Neural crest cell (in vitro differentiated cells): ENCODE data around the gene CCNY. TPM values are rescaled to one million over a fixed set of nuclear protein-coding genes. Genes with fewer than 3 reads are reported as not detected.

Source experiments
- DNase-seq: peaks from one replicate; pipeline ENCODE4 v3.0.0; 2021; ENCODE audit warnings: low read depth, mixed read lengths, low spot score
- H3K27ac Mint-ChIP-seq: one replicate; pipeline ENCODE4 v1.8.0; 2021; ENCODE audit warnings: mild to moderate bottlenecking, mixed read lengths; ENCODE audit not compliant: unreplicated experiment
- H3K27me3 Mint-ChIP-seq: 2 replicates; pipeline ENCODE4 v1.8.0; 2021; ENCODE audit warnings: low read depth, mild to moderate bottlenecking, mixed read lengths
- H3K36me3 Mint-ChIP-seq: 2 replicates; pipeline ENCODE4 v1.8.0; 2021; ENCODE audit warnings: low read depth, mild to moderate bottlenecking, mixed read lengths
- H3K4me1 Mint-ChIP-seq: 2 replicates; pipeline ENCODE4 v1.8.0; 2021; ENCODE audit warnings: mixed read lengths
- H3K4me3 Mint-ChIP-seq: one replicate; pipeline ENCODE4 v1.8.0; 2021; ENCODE audit warnings: mild to moderate bottlenecking, mixed read lengths
- H3K9me3 Mint-ChIP-seq: 2 replicates; pipeline ENCODE4 v1.8.0; 2021; ENCODE audit warnings: mixed read lengths
- CTCF ChIP-seq: fragments of 200-600 bp; sonication (generic); conservative IDR thresholded peaks from 2 replicates; pipeline ENCODE4 v1.5.0; 2021; ENCODE audit warnings: antibody characterized with exemption, mild to moderate bottlenecking
- total RNA-seq: library from RNA; stranded (reverse); gene quantifications from 2 replicates; pipeline ENCODE4 v1.2.1, GENCODE V29; 2021

CCNY gene
- total RNA-seq, 1 donor from 2014 or later: 57.0 TPM

- Mint-ChIP-seq H3K4me1 (no peaks in the 10 kb centered on the region), H3K27me3 (no peaks in the 10 kb centered on the region), H3K9me3 (no peaks in the 10 kb centered on the region), H3K4me3 (no peak overlapping the region), H3K27ac (no peak overlapping the region), H3K36me3 (peaks cover 11% of the 10 kb centered on the region)
- no peak for TF ChIP-seq CTCF
- DNase-seq: no peak
Observed at GRCh38 chr10:35570397-35570796, 234.1 kb downstream of the CCNY start.

- Mint-ChIP-seq H3K4me3 (no peak overlapping the region), H3K27ac (no peak overlapping the region), H3K36me3 (peaks cover 17% of the 10 kb centered on the region), H3K27me3 (no peaks in the 10 kb centered on the region), H3K9me3 (no peaks in the 10 kb centered on the region), H3K4me1 (no peaks in the 10 kb centered on the region)
- no peak for TF ChIP-seq CTCF
- no peak for DNase-seq
Observed at GRCh38 chr10:35572583-35572982, 236.3 kb downstream of the CCNY start.

DNA sequence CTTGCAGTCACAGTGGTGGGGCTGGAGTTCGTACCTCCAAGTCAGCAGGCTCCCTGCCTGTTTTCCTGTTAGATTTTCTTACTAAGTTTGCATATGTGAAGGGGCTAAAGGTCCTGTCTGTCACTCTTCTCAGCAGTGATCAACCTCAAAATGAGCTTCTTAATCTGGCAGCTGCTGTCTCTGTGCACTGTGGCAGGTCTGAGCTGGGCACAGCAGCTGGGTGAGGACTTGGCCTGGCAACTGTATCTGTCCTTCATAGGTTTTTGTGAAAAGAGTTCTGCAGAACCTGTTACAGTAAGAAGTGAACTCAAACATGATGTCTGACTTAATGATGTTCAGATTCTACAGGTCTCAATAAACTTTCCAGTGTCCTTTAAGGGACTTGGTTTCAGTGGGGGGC is 237.5 kb downstream of the CCNY start:
- H3K9me3 Mint-ChIP-seq: no peaks in the 10 kb centered on the region
- no peaks in the 10 kb centered on the region for H3K27me3 Mint-ChIP-seq
- peaks cover 21% of the 10 kb centered on the region for H3K36me3 Mint-ChIP-seq
- DNase-seq: no peak
- no peaks in the 10 kb centered on the region for H3K4me1 Mint-ChIP-seq
- no peak overlapping the region for H3K27ac Mint-ChIP-seq
- no peak overlapping the region for H3K4me3 Mint-ChIP-seq
- TF ChIP-seq CTCF: no peak

GRCh38 chr10:35574924-35575352 is 238.6 kb downstream of the CCNY start:
- TF ChIP-seq CTCF: no peak
- Mint-ChIP-seq H3K9me3 (no peaks in the 10 kb centered on the region), H3K4me1 (no peaks in the 10 kb centered on the region), H3K27ac (no peak overlapping the region), H3K27me3 (no peaks in the 10 kb centered on the region), H3K36me3 (peaks cover 14% of the 10 kb centered on the region), H3K4me3 (no peak overlapping the region)
- DNase-seq: no peak

DNA sequence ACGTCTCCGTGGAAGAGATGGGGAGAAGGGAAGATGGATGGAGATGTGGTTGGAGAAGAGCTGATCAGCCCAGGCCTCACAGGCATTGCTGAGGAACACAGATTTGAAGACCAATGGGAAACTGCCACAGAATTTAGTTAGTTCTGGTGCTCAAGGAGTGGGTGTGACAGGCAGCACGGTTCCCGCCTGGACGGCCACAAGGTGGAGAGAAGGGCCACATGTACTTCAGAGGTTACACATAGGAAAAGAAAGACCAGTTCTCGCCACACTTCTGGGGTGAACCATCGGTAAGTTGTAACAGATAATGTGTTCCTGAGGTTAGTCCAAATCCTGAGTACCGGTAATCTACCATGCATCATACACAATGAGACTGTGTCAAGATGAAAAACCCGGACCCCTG is 239.3 kb downstream of the CCNY start:
- peaks cover 14% of the 10 kb centered on the region for H3K36me3 Mint-ChIP-seq
- no peaks in the 10 kb centered on the region for H3K9me3 Mint-ChIP-seq
- no peak for DNase-seq
- H3K27me3 Mint-ChIP-seq: no peaks in the 10 kb centered on the region
- TF ChIP-seq CTCF: no peak
- H3K4me3 Mint-ChIP-seq: peak overlapping the region; percentile 1
- no peaks in the 10 kb centered on the region for H3K4me1 Mint-ChIP-seq
- H3K27ac Mint-ChIP-seq: no peak overlapping the region

GRCh38 chr10:35576730-35577129 is 240.4 kb downstream of the CCNY start:
- TF ChIP-seq CTCF: no peak
- Mint-ChIP-seq H3K27me3 (no peaks in the 10 kb centered on the region), H3K4me1 (no peaks in the 10 kb centered on the region), H3K4me3 (no peak overlapping the region), H3K27ac (no peak overlapping the region), H3K9me3 (no peaks in the 10 kb centered on the region), H3K36me3 (peaks cover 14% of the 10 kb centered on the region)
- DNase-seq: no peak
